Epithelial cell of prostate (primary cell): ENCODE measurements around the gene TMUB2.

Experiments
- DNase-seq: peaks from one replicate; pipeline ENCODE4 v3.0.0-alpha.2; 2011; ENCODE audit warnings: low read depth, low spot score
- H3K27ac ChIP-seq: fragments of 450-650 bp; 2 replicates; pipeline ENCODE4 v1.5.1; 2017; ENCODE audit warnings: mild to moderate bottlenecking

Gene TMUB2

DNA sequence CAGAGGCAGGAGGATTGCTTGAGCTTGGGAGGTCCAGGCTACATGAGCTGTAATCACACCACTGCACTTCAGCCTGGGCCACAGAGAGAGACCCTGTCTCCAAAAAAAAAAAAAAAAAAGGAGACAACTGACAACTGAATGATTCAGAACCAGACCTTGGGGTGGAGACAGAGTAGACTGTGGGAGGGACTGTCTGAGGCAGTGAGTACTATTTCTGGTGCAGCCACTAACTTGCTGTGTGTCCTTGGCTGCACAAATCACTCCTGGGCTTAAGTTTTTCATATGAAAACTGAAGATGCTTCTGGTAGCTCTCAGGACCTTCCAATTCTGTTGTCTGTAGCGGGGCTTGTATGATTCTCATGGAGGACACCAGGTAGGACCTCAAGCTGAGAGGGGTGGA lies 10.5 kb upstream of the TMUB2 start:
- H3K27ac ChIP-seq: no peak overlapping the region
- DNase-seq: no peak

- DNase-seq: no peak
- no peak overlapping the region for H3K27ac ChIP-seq
These were observed 9.9 kb upstream of the TMUB2 start for GRCh38 chr17:44176671-44177501.

DNA sequence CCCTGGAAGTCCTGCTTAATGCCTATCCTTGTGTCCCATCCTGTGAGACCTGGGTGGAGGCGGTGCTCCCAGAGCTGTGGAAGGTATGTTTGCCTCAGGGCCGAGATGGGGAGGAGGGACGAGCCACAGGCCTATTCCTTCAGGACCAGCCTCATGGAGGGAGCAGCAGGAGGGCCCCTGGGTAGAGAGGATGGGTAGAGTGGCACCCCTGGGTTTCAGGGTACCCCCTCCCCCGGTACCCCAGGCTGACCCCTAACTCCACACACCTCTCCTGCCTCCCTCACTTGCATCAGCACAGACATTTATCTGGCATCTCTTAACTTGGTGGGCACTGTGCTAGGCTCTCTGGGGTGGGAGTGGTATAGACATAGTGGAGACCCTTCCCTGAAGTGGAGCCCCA lies 9.1 kb upstream of the TMUB2 start:
- no peak overlapping the region for H3K27ac ChIP-seq
- DNase-seq: no peak

- no peak overlapping the region for H3K27ac ChIP-seq
- no peak for DNase-seq
These were observed 8.6 kb upstream of the TMUB2 start for GRCh38 chr17:44178133-44178532.

DNA sequence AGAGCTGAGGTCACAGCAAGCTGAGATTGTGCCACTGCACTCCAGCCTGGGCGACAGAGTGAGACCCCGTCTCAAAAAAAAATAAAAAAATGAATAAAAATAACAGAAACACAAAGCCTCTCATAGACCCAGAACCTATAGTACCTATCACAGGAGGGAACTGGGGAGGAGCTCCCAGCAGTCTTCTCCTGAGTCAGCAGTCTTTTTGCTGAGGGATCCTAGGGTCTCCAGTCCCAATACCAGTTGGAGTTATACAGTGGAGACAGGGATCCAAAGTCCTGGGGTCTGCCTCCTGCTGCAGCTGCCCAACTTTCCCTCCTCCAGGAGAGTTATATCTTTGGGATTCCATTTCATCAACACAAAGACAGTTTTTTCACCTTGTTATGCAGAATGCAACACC lies 3.7 kb upstream of the TMUB2 start:
- H3K27ac ChIP-seq: no peak overlapping the region
- DNase-seq: no peak

DNA sequence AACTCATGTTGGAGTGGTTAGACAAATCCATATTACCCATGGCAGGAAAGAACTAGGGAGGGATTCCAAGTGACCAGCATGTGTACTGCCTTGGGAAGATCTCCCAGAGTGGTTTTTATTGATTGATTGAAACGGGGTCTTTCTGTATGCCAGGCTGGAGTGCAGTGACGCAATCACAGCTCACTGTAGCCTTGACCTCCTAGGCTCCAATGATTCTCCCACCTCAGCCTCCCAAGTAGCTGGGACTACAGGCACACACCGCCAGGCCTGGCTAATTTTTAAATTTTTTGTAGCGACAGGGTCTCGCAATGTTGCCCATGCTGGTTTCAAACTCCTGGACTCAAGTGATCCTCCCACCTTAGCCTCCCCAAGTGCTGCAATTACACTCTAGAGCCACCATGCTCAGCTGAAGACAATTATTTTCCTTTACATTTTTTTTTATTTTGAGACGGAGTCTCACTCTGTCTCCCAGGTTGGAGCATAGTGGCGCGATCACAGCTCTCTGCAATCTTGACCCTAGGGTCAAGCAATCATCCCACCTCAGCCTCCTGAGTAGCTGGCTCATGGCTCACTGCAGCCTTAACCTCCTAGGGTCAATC lies 2.5 kb upstream of the TMUB2 start:
- H3K27ac ChIP-seq: no peak overlapping the region

DNA sequence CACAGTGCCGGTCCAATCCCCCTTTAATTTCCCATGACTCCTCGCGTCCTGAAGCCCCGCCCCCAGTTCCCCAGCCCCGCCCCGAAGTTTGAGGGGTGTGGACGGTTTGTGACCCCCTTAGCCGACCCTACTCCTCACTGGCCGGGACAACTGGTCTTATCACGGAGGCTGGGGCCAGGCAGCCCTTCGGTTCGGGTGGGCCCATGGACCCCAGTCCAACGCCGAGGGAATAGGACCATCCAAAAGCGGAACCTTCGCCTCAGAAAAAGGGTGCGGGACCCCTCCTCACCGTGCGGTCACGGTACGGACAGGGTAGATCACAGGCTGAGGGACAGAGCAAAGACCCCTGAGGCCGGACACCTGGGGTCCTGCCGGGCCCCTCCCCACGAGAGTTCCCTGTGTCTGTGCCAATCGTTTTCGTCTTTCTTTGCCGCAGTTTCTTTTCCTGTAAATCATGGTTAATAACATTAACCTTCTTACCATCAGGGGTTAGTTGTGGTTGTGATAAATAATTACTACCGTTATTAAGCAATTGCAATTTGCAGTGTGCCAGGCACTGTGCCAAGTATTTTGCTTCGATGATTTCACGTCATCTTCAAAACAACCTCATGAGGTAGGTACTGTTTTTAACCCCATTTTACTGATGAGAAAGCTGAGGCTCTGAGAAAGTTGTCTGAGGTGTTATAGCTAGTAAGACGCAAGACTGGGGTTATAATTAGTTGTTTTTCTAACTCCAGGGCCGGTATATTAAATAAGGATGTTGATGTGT lies 543 bp downstream of the TMUB2 start:
- no peak for DNase-seq
- peak overlapping the region; percentile 95 for H3K27ac ChIP-seq

More for the DNA sequence above, 2.5 kb upstream of the TMUB2 start:
- DNase-seq: no peak

DNA sequence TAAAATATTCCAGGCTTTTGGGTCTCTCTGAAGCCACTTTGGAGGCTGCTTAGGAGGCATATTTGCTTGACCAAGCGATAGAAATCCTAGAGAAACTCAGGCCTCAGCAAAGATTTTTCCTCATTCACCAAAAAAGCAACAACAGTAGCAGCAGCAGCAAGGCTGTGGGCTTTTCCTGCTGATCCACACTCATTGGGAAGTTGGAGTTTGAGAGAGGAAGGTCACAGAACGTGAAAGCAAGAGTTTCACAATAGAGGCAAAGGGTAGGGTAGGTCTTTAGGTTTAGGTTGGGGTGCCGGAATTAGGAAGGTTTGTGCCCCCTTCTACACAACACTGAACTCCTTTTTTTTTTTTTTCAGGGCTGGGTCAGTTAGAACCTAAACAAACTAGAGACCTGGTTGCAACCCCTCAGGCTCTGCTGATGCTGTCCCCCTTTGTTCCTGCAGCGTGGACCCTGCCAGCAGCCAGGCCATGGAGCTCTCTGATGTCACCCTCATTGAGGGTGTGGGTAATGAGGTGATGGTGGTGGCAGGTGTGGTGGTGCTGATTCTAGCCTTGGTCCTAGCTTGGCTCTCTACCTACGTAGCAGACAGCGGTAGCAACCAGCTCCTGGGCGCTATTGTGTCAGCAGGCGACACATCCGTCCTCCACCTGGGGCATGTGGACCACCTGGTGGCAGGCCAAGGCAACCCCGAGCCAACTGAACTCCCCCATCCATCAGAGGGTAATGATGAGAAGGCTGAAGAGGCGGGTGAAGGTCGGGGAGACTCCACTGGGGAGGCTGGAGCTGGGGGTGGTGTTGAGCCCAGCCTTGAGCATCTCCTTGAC lies 2.0 kb downstream of the TMUB2 start:
- DNase-seq: no peak
- no peak overlapping the region for H3K27ac ChIP-seq

DNA sequence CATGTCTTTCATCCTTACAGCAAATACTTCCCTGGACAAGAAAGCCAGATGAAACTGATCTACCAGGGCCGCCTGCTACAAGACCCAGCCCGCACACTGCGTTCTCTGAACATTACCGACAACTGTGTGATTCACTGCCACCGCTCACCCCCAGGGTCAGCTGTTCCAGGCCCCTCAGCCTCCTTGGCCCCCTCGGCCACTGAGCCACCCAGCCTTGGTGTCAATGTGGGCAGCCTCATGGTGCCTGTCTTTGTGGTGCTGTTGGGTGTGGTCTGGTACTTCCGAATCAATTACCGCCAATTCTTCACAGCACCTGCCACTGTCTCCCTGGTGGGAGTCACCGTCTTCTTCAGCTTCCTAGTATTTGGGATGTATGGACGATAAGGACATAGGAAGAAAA lies 3.7 kb downstream of the TMUB2 start:
- H3K27ac ChIP-seq: no peak overlapping the region
- DNase-seq: no peak

DNA sequence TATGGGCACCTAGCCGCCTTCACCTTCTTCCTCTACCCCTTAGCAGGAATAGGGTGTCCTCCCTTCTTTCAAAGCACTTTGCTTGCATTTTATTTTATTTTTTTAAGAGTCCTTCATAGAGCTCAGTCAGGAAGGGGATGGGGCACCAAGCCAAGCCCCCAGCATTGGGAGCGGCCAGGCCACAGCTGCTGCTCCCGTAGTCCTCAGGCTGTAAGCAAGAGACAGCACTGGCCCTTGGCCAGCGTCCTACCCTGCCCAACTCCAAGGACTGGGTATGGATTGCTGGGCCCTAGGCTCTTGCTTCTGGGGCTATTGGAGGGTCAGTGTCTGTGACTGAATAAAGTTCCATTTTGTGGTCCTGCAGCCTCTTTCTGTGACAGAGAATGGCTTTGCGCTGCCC lies 4.6 kb downstream of the TMUB2 start:
- DNase-seq: no peak
- H3K27ac ChIP-seq: no peak overlapping the region

GRCh38 chr17:44191941-44192496 lies 5.2 kb downstream of the TMUB2 start:
- DNase-seq: no peak
- H3K27ac ChIP-seq: peak overlapping the region; percentile 46

DNA sequence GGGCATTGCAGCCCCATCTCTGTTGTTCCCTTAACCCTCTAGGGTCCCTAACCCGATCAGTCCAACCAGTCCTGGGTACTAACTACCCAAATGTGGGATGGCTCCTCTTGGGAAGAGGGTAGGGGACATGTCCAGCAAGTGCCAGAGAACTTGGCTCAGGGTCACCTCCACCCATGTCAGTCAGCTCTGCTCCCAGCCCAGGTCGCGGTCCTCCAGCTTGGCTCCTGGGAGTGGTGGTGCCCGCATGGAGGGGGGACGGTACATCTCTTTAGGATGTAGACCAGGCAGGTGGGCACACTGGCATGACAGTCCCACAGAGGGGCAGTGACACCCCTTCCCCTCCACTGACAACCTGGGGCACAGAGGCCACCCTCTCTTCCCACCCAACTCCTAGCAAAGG lies 6.0 kb downstream of the TMUB2 start:
- peak overlapping the region; percentile 46 for H3K27ac ChIP-seq
- DNase-seq: no peak

DNA sequence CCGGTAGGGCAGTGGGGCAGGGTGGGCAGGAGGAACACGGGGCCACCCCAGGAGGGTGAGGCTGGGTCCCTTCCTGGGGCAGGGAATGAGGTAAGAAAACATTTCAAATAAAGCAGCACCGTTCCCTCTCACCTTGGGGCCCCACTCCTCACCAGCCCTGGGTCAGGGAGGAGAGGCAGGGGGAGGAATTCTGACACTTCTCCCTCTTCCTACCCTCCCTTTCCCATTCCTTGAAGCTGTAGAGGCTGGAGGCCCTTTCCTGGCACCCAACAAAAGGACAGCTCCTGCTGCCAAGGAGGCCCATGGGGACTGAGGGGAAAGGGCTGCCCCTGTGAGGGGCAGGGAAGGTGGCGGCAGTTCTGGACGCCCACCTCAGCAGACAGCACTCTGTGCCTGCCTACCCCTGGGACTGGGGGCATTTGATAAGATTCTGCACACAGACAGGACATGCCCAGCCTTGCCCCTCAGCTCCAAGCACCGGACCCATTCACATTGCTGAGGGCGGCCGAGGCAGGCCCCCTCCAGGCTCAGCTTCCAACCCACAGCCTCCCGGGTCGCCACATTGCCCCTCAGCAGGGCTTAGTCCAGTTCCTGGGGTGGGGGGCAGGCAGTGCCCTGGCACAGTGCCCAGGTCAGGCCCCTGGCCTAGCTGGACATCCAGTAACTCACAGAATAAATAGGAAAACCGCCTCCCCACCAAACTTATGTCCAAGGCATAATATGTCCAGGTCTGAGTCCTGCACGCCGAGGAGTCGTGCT lies 6.7 kb downstream of the TMUB2 start:
- DNase-seq: no peak
- peak overlapping the region; percentile 46 for H3K27ac ChIP-seq

DNA sequence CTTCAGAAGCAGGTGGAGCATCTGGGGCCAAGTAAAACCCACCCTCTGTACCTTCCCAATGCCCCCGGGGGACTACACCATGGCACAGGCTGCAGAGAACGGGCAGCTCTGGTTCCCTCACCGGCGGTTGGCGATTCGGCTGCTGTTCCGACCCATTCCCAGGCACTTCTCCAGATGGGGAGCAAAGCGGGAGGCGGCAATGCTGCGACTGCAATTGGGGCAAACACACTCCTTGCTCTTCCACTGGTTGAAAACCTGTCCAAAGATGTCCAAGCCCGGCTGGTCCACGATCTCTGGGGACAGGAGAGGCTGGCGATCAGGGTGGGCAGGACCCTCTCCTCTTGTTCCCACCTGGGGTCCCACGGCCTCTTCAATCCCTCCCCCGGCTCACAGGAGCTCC lies 10.3 kb downstream of the TMUB2 start:
- DNase-seq: no peak
- H3K27ac ChIP-seq: no peak overlapping the region

- no peak for DNase-seq
- peak overlapping the region; percentile 98 for H3K27ac ChIP-seq
These were observed 11.4 kb downstream of the TMUB2 start for GRCh38 chr17:44197980-44198720.

DNA sequence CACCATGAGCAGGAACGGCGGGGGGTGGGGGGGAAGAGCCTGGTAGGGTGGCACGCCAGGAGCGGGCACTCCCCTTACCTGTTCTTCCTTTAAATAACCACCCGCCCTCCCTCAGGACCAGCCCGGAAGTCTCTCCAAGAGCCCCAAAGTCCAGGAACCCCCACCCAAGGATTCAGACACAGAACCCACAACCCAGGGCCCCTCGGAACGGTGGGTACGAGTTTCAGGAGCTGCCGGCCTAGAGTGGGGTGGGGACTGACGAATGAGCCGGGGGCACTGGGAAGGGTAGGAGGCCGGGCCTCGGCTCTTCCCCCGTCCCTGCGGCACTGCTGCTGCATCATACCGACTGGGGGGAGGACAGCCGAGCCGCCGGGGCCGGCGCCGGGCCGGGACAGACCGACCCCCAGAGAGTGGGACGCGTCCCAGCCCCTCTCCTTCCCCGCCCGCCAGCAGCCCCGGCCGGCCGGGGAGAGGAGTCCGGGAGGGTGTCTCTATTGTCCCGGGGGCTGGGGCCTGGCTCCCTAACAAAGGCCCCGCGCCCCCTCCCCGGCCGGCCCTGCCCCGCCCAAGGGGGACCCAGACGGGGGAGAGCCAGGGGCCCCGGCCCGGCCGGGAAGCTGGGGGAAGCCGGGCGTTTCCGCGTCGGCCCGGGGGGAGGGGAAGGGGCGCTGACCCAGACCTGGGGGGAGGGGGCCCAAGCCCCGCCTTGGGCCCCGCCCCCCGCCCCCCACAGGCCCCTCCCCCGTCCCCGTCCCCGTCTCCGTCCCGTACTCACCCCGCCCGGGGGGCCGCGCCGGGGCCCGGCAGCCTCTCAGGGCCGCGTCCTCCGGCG lies 12.2 kb downstream of the TMUB2 start:
- peak overlapping the region; percentile 98 for H3K27ac ChIP-seq
- no peak for DNase-seq

GRCh38 chr17:44199553-44200477 lies 13.0 kb downstream of the TMUB2 start, which contains the start of gene ATXN7L3:
Gene ATXN7L3, minus strand, starts transcription at chr17:44199884. Its CDS starts 1,814 bp downstream, at chr17:44198070.
- peak within 1 kb of the TSS; percentile 98 for H3K27ac ChIP-seq
- DNase-seq: peak; percentile 87
